OCI-LY3 (cell line): Measurements from ENCODE around the gene OGT.
"Not testable (repeated sequence)": the region's sequence is repeated elsewhere in the genome, so short reads cannot be mapped to it uniquely, and the experiment has no call there.

ENCODE experiments used
- H2AFZ ChIP-seq: fragments of 200-600, 300-600 bp; shearing (Covaris generic); 2 replicates; pipeline ENCODE4 v1.6.0; 2014; ENCODE audit warnings: antibody characterized with exemption, low read depth, low read length
- H3K27ac ChIP-seq: fragments of 200-600, 300-600 bp; sonication (generic); 2 replicates; pipeline ENCODE4 v1.5.1; 2014; ENCODE audit warnings: mild to moderate bottlenecking, low read length, moderate library complexity, mixed read lengths
- H3K27me3 ChIP-seq: fragments of 200-600, 300-600 bp; sonication (generic); 2 replicates; pipeline ENCODE4 v1.6.1; 2014; ENCODE audit warnings: low read depth, low read length, mixed read lengths
- H3K36me3 ChIP-seq: fragments of 200-600, 300-600 bp; sonication (generic); replicated peaks from 2 replicates; pipeline ENCODE3; 2014; ENCODE audit warnings: low read depth, low read length, mixed read lengths
- H3K4me1 ChIP-seq: fragments of 300-600, 200-600 bp; sonication (generic); 2 replicates; pipeline ENCODE4 v1.6.1; 2014; ENCODE audit warnings: low read length, mixed read lengths
- H3K4me2 ChIP-seq: fragments of 200-600, 300-600 bp; sonication (generic); 2 replicates; pipeline ENCODE4 v1.6.1; 2014; ENCODE audit warnings: low read length, mixed read lengths
- H3K4me3 ChIP-seq: fragments of 300-600, 200-600 bp; sonication (generic); 2 replicates; pipeline ENCODE4 v1.5.1; 2014; ENCODE audit warnings: antibody characterized with exemption, mild to moderate bottlenecking, low read length, moderate library complexity
- H3K79me2 ChIP-seq: fragments of 300-600, 200-600 bp; shearing (Covaris generic); 2 replicates; pipeline ENCODE4 v1.6.1; 2014; ENCODE audit warnings: mild to moderate bottlenecking, low read length, mixed read lengths
- H3K9ac ChIP-seq: fragments of 300-600, 200-600 bp; shearing (Covaris generic); 2 replicates; pipeline ENCODE4 v1.6.0; 2014; ENCODE audit warnings: mild to moderate bottlenecking, low read length, moderate library complexity
- H3K9me3 ChIP-seq: fragments of 200-600, 300-600 bp; shearing (Covaris generic); 2 replicates; pipeline ENCODE4 v1.6.1; 2014; ENCODE audit warnings: low read length, mixed read lengths; ENCODE audit not compliant: insufficient read depth
- H4K20me1 ChIP-seq: fragments of 200-600, 300-600 bp; sonication (generic); 2 replicates; pipeline ENCODE4 v1.6.1; 2016; ENCODE audit warnings: low read length, mixed read lengths; ENCODE audit not compliant: insufficient read depth
- CTCF ChIP-seq: fragments of 200-600, 300-600 bp; sonication (generic); IDR thresholded peaks from 2 replicates; pipeline ENCODE4 v1.5.1; 2014; ENCODE audit warnings: antibody characterized with exemption, low read length, low read depth
- EZH2phosphoT487 ChIP-seq: fragments of 200-600 bp; shearing (Covaris generic); IDR thresholded peaks from 2 replicates; pipeline ENCODE4 v1.6.1; 2018; ENCODE audit warnings: antibody characterized with exemption, mixed run types, low read depth

Gene OGT

GRCh38 chrX:71493111-71493613 lies 39.7 kb upstream of the OGT start:
- H4K20me1 ChIP-seq = no peaks in the 10 kb centered on the region
- no peak overlapping the region for H3K27ac ChIP-seq
- no peaks in the 10 kb centered on the region for H3K27me3 ChIP-seq
- H3K4me3 ChIP-seq = no peak overlapping the region
- no peaks in the 10 kb centered on the region for H3K9me3 ChIP-seq
- H3K9ac ChIP-seq = no peak overlapping the region
- H3K79me2 ChIP-seq = no peaks in the 10 kb centered on the region
- no peaks in the 10 kb centered on the region for H3K36me3 ChIP-seq
- no peak for TF ChIP-seq EZH2phosphoT487
- no peak for TF ChIP-seq CTCF
- H3K4me1 ChIP-seq = no peaks in the 10 kb centered on the region
- H3K4me2 ChIP-seq = no peak overlapping the region
- H2AFZ ChIP-seq = no peak overlapping the region

GRCh38 chrX:71495979-71496378 lies 36.9 kb upstream of the OGT start:
- H4K20me1 ChIP-seq, H3K27me3 ChIP-seq, H3K27ac ChIP-seq, H3K4me2 ChIP-seq, H2AFZ ChIP-seq, H3K36me3 ChIP-seq, H3K9me3 ChIP-seq, H3K79me2 ChIP-seq, H3K4me3 ChIP-seq, H3K9ac ChIP-seq, H3K4me1 ChIP-seq: not testable (repeated sequence)

GRCh38 chrX:71496476-71496875 lies 36.4 kb upstream of the OGT start:
- Histone ChIP-seq H2AFZ (no peak overlapping the region), H3K4me3 (no peak overlapping the region), H3K36me3 (no peaks in the 10 kb centered on the region), H3K27me3 (no peaks in the 10 kb centered on the region), H3K9ac (no peak overlapping the region), H3K4me2 (no peak overlapping the region), H3K4me1 (no peaks in the 10 kb centered on the region), H3K9me3 (no peaks in the 10 kb centered on the region), H4K20me1 (no peaks in the 10 kb centered on the region), H3K79me2 (no peaks in the 10 kb centered on the region), H3K27ac (no peak overlapping the region)
- TF ChIP-seq EZH2phosphoT487 (no peak), CTCF (no peak)

GRCh38 chrX:71502080-71502479 lies 30.8 kb upstream of the OGT start:
- not testable (repeated sequence) for H3K79me2 ChIP-seq, H3K4me3 ChIP-seq, H3K27ac ChIP-seq, H3K9me3 ChIP-seq, H3K4me1 ChIP-seq, H3K9ac ChIP-seq, H3K36me3 ChIP-seq, H3K4me2 ChIP-seq, H4K20me1 ChIP-seq, H3K27me3 ChIP-seq, H2AFZ ChIP-seq

GRCh38 chrX:71504346-71504745 lies 28.6 kb upstream of the OGT start:
- no peaks in the 10 kb centered on the region for H3K4me1 ChIP-seq
- H2AFZ ChIP-seq = no peak overlapping the region
- H4K20me1 ChIP-seq = no peaks in the 10 kb centered on the region
- no peaks in the 10 kb centered on the region for H3K36me3 ChIP-seq
- H3K4me3 ChIP-seq = no peak overlapping the region
- no peak overlapping the region for H3K27ac ChIP-seq
- H3K4me2 ChIP-seq = no peak overlapping the region
- no peaks in the 10 kb centered on the region for H3K9me3 ChIP-seq
- no peaks in the 10 kb centered on the region for H3K79me2 ChIP-seq
- no peak overlapping the region for H3K9ac ChIP-seq
- H3K27me3 ChIP-seq = no peaks in the 10 kb centered on the region
- TF ChIP-seq CTCF (no peak), EZH2phosphoT487 (no peak)
